COR-L47 (cell line): Measurements from ENCODE around the gene CCDC33.
"Not testable (repeated sequence)": the region's sequence is repeated elsewhere in the genome, so short reads cannot be mapped to it uniquely, and the experiment has no call there.

ENCODE experiments used
- DNase-seq: peaks from one replicate; lab custom pipeline; 2025; lab: John Stamatoyannopoulos, UW

The CCDC33 gene

DNA sequence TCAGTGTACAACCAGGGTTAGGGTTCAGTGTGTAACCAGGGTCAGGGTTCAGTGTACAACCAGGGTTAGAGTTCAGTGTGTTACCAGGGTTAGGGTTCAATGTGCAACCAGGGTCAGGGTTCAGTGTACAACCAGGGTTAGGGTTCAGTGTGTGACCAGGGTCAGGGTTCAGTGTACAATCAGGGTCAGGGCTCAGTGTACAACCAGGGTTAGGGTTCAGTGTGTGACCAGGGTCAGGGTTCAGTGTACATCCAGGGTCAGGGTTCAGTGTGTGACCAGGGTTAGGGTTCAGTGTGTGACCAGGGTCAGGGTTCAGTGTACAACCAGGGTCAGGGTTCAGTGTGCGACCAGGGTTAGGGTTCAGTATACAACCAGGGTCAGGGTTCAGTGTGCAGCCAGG lies 98.0 kb downstream of the CCDC33 start:
- DNase-seq = no peak

DNA sequence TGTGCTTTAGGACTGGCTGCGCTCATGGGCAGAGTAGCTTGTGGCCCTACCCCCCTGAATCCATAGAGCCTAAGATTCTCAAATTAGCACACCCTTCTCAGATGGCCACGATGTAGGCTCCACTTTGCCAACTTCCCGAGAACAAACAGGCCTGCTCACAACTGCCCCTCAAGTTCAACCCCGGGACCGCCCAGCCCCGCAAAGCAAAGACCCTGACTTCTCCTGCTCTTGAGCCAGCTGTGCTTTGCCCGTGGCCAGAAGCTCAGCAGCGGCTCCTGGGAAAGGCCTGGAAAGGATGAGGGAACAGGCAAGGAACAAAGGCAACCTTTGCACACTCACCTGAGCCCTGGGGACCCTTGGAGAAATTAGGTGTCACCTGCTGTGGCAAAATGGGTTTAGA lies 99.3 kb downstream of the CCDC33 start:
- DNase-seq = no peak

DNA sequence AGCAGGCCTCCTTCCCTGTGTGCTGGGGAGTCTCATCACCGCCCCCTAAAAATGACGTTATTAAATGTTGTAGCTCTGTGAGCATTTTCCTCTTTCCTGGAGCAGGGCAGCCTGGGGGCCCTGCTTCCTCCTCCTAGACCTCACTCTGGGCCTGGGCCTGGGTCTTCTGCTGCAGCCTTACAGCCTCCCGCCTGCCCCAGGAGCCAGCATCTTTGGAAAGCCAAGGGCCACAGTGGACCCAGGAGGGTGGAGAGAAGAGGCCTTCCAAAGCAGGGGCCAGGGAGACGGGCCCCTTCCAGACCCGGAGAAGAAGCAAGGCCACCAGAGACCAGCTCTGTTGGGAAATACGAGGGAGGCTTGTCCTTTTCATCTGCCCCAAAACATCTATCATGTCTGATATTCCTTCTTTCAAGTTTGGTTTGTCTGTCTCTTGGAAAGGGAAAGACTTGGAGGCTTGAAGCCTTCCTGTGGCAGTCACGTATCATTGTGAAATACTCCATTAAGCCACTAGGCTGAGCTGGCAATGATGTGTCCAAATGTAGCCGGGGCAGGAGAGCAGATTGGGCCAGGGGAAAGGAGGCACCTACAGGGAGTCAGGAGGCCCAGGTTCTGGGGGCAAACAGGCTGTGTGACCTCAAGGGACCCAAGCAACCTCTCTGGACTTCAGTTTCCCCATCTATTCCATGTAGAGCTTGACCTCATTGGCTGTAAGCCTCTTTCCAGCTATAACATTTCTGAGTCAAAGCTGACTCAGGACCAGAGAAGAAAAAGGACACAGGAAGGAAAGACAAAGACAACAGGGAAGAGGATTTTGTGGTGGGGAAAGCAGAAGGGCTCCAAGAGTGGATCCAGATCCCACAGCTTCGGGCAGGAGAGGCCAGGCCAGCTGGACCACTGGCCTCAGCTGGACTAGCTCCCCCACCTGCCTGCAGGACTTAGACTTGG lies 100.2 kb downstream of the CCDC33 start:
- DNase-seq = no peak

DNA sequence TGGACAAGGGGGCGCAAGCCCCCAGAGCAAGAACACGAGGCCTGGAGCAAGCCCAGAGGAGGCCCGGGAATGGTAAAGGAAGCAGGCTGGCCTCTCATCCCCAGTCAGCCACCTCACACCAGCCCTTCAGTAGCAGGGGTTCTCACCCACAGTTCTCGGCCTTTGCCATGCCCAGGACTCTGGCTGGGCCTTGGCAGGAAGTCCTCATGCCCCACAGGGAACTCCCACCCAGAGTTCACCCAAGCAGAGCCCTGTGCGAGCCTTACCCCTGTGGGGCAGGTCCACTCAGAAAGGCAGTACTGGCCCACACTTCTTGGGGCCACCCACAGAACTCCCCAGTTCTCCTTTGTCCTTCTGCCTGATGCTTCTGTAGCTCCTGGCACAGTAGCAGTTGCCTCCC lies 101.0 kb downstream of the CCDC33 start:
- no peak for DNase-seq

DNA sequence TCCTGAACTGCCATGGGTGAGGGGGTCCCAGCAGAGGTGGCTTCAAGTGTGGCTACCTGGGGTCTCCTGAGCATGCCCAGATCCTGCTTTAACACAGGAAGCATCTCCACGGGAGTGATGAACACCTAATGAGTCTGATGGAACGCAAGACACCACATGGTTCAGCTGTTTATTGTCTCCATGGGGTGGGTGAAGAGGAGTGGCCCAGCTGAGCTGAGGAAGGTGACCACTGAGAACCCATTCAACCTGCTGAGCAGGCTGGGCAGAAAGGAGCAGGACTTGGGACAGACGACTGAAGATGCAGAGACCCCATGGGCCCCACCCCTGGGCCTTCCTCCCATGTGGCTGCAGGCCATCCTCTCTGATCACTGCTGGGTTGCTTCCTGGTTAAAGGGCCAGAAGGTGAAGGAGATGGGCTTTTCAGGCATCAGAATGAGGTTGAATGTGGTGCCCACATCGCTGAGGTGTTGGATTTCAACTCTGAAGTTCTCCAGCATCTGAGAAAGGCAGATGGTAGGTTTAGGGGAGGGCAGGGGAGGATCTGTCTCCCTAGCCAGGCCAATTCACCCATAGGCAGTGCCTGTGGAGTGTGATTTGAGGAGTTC lies 101.6 kb downstream of the CCDC33 start:
- no peak for DNase-seq

DNA sequence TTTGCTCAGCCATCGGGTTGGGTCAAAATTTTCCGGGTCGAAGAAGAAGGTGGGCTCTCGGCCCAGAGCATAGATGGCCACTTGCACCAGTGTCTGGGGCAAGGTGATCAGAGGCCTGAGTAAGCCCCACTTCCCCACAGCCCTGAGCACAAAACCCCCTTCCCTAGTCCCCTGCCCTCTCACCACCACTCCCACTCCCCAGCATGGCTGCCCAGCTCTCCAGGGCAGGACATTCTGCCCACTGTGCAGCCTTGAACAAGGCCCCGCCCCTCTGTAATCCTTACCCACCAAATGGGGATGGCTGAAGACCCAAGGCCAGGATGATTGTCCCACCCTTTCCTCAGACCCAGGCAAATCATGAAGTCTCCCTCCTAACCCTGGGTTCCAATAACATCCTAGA lies 102.5 kb downstream of the CCDC33 start:
- DNase-seq = no peak

DNA sequence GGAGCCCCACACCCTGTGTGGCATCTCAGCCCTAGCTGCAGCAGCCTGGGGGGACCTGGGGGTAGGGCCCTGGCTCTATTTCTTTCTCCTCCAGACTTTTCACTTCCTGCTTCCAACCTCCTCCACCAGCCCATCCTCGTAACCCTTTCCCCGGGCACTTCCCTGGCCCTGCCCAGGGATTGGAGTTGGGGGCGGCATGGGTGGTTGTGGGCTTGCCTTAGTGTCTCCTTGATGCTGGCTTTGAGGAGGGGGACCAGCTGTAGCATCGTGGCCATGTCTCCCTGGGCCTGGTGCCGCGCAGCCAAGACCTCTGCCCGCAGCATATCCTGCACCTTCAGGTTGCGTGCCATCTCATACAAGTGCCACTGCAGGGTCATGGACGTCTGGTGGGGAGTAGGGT lies 103.2 kb downstream of the CCDC33 start:
- DNase-seq = no peak

DNA sequence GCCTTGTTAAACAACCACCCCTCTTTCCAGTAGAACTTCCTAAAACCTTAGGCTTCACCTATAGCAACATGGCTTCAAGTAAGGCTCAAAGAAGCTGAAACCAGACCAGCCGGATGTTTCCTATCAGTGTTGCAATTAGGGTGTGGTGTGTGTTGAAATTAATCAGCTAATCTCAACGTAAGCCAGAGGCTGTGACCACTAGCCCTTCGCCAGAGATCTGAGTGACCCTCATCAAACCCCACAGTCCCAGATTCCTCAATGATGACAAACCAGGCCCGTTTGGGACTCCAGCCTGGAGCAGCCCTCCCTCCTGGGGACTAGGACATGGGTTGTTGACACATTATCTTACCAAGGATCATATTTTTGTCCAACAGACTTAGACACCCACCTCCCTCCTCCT lies 104.0 kb downstream of the CCDC33 start:
- DNase-seq = no peak

DNA sequence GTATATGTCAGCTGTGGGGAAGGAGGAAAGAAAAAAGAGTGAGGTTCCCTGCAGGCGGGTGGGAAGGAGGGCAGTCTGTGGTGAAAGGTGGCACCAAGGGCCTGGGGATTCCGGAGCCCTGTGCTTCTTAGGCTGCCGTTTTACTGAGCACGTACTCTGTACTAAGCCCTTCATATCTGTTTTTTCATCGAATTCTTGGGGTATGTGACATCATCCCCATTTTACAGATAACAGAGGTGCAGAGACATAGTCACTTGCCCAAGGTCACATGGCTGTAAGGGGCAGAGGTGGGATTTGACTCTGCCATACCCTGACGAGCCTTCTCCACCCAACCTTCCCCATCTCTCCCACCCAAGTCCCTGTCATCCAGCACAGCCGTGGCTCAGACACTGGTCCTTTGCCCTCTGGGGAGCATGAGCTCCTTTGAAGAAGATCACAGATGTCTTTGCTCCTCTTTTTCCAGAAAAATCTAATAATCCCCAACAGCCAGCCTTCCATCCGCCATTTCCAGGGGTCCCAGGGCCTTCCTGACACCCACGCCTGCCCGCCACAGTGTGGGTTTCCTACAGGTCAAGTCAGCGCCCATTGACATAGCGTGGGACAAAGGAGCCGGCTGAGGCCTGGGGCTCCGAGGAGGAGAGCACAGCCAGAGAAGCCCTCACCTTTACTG lies 107.1 kb downstream of the CCDC33 start:
- DNase-seq = no peak

DNA sequence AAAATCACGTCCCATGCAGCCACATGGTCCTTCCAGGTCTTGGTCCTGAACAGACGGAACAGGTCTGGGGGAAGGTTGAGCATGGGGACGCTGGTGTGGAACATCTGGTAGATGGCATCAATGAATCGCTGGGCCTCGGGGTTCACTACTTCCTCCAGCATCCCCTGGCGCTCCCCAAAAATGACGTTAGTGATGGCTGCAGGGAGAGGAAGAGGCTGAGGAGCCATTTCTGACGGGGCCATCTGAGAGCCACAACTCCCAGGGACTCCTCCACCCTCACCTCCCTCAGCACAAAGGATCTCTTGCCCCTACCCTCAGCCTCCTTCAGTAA lies 107.6 kb downstream of the CCDC33 start:
- DNase-seq = no peak

DNA sequence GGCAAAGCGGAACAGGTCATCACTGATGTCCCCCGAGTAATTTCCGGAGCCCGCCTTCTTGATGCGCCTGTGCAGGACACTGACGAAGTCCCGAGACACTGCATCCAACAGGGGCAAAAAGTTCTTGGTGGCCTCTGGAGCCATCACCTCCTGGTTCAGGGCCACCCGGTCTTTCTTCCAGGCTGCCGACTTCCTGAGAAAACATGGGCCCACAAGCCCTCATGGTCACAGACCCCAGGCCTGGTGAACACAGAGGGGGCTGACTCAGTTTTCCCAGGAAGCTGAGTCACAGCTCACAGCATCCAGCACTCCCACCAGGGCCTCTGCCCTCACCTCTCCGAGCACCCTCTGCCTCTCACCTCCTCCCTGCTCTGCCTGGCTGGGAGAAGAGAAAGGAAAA lies 108.9 kb downstream of the CCDC33 start:
- DNase-seq = no peak

DNA sequence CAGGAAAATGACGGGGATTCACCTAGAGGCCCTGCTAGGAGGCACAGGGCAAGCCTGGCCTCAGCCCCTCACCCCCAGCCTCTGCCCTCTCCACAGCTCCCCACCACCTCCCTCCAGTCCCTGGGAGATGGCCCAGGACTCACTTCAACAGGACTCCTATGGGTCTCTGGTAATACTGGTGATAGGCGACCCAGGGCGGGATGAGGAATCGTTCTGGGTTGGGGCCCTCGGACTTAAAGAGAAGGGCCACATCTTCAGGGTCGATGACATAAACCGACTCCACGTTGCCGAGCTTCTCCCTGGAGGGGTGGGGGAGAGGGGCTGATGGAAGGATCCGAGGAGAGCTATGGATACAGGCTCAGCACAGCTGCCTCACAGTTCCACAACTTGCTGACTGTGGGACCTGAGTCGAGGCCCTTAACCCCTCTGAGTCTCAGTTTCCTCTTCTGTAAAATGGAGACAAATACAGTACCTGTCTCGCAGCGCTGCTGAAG lies 111.7 kb downstream of the CCDC33 start:
- no peak for DNase-seq

DNA sequence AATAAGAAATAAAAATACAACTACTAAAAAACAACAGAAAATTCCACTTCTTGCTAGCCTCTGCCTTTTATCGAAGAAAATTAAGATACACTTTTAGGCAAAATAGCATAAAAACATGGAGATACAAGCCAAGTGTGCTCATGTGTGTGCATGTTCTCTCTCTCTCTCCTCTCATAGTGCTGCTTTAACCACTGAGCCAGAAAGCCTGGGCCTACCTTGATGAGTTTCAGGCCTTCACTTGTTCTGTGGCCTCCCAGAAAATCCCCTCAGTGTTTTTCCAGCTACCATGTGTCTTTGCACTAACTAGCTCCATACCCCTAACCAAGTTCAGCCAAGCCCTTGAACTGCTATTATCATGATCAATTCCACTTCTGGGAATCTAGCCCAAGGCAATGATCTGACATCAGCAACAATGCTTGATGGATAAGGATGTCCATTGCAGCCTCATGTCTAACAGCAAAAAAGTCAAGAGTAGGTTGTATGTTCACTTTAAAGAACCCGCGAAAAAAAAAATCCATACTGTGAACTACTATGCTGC lies 113.2 kb downstream of the CCDC33 start:
- DNase-seq = no peak

DNA sequence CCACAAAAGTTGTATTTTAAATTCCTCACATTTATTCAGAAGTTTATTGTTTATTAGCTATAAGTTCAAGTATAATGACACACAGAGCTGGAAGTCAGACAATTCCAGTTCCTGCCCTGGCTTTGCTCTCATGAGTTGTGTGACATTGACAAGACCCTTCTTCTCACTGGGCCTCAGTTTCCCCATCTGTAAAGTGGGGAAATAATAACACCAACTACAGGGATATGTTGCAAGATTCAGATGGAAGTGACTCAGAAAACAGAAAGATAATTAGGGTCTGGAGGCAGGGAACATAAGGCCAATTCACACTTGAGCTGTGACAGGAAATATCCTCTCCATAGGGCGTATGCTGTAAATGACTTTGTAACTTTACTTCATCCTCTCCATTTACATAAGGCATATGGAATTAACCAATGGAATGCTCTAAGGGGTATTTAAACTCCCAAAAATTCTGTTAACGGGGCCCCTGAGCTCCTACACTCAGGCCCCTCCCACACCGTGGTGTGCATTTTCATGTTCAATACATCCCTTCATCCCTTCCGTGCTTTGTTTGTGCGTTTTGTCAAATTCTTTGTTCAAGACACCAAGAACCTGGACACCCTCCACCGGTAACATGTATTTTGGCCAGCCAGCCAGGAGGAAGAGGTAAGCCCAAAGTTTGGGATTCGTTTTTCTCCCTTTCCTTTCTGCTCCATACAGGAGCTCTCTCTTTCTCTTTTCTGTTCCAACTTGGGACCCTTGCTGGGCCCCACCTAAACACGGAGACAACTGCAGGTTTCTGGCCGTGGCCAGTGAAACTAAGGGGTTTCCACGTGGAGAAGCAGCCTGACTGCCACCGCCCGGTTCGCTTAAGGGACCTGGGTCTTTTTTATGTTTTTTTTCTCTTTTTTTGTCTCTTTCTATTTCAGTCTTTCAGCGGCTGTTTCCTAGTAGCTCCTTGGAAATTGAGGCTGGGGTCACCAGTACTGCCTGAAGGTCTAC lies 114.5 kb downstream of the CCDC33 start:
- no peak for DNase-seq

DNA sequence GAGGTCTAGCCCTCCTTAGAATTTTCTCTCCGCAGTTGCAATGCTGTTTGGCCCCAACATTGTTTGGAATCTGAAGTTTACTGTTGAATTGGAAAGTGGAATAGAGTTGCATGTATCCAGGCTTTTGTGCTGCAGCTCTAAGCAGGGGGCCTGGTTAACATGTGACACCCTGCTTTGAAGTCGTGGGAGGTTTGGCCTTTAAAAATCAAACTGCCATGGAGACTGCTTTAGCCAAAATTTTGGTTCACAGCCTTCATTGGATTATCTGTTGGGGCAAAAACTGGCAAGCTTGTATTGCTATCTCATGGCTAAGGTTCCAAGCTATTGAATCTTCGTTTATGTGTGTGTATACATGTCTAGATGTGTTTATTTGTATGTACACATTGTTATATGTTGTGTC lies 115.5 kb downstream of the CCDC33 start:
- no peak for DNase-seq

DNA sequence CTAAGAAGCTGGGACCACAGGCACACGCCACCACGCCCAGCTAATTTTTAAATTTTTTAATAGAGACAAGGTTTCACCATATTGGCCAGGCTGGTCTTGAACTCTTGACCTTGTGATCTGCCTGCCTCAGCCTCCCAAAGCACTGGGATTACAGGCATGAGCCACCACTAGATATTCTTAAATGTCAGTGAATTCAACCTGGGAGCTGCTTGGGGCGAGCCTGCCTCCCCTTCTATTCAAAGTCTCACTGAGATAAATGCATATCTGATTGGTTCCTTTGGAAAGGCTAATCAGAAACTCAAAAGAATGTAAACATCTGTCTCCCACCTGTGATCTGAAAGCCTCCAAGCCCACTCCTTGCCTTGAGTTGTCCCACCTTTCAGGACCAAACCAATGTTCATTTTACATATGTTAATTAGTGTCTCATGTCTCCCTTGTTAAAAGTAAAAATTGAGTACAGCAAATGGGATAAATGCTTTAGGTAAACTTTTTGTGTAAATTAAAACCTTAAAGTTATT lies 116.3 kb downstream of the CCDC33 start:
- DNase-seq = no peak

DNA sequence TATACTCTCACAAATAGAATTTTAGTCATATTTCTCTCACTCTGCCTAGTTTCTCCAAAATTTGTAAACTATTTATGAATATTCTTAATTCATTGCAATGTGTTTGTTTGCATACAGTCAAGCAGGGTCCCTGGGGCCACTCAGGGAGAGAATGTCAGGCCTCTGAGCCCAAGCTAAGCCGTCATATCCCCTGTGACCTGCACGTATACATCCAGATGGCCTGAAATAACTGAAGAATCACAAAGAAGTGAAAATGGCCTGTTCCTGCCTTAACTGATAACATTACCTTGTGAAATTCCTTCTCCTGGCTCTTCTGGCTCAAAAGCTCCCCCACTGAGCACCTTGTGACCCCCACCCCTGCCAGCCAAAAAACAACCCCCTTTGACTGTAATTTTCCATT lies 117.9 kb downstream of the CCDC33 start:
- DNase-seq = not testable (repeated sequence)

DNA sequence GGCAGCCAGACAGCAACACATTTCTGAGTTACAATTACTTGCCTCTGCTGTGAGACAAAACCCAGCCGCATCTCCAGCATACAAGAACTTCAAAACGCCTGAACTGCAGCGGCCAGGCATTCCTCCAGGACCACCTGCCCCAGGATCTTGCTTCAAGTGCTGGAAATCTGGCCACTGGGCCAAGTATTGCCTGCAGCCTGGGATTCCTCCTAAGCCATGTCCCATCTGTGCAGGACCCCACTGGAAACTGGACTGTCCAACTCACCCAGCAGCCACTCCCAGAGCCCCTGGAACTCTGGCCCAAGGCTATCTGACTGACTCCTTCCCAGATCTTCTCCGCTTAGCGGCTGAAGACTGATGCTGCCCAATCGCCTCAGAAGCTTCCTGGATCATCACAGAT lies 119.9 kb downstream of the CCDC33 start:
- DNase-seq = not testable (repeated sequence)

DNA sequence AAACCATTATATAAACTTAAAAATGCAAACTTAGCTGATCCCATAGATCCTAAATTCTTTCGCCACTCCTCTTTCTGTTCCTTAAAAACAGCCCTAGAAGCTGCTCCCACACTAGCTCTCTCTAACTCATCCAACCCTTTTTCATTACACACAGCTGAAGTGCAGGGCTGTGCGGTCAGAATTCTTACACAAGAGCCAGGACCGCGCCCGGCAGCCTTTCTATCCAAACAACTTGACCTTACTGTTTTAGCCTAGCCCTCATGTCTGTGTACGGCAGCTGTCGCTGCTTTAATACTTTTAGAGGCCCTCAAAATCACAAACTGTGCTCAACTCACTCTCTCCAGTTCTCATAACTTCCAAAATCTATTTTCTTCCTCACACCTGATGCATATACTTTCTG lies 121.4 kb downstream of the CCDC33 start:
- DNase-seq = not testable (repeated sequence)

DNA sequence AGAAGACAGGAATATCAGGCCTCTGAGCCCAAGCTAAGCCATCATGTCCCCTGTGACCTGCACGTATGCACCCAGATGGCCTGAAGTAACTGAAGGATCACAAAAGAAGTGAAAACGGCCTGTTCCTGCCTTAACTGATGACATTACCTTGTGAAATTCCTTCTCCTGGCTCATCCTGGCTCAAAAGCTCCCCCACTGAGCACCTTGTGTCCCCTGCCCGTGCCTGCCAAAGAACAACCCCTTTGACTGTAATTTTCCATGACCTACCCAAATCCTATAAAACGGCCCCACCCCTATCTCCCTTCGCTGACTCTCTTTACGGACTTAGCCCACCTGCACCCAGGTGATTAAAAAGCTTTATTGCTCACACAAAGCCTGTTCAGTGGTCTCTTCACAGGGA lies 123.2 kb downstream of the CCDC33 start:
- not testable (repeated sequence) for DNase-seq

DNA sequence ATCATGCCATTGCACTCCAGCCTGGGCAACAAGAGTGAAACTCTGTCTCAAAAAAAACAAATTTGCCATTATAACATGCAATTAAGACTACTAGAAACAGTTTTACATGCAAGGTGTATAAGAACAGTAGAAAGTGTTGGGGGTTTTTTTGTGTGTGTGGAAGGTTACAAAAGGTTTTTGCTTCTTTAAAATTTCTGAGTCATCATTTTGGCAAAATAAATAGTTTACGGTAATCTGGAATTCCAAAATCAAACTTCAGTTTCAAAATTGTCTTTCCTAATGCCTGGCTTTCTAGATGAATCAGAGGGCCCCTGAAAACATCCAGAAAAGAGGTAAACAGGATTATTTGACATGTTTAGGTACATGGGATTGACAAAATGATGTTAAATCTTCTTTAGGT lies 124.7 kb downstream of the CCDC33 start:
- DNase-seq = not testable (repeated sequence)
